HG02840 (cell line): ENCODE data around the gene RALGAPA2.

ENCODE experiments used
- ATAC-seq: cut with Tn5 transposase; IDR thresholded peaks from one replicate; pipeline ENCODE4 v1.9.1; 2021; ENCODE audit warnings: mild to moderate bottlenecking, moderate library complexity, moderate number of reproducible peaks; ENCODE audit not compliant: unreplicated experiment, low FRiP score

Gene RALGAPA2

DNA sequence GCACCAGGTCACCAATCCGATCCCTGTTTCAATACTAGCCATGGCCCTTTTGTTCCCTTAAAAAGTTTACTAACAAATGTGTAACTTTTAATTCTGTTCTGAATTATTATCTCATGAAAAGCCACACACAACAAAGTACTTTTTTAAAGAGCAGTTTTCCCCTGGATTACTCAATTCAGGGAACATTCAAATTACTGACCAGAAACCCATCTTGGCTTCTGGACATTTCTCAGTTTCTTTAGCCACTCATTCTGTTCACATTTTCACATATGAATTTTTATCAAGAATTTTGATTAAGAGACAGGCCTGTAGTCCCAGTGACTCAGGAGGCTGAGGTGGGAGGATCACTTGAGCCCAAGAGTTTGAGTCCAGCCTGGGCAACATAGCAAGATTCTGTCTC, 297.1 kb downstream of the RALGAPA2 start:
- ATAC-seq = no peak

DNA sequence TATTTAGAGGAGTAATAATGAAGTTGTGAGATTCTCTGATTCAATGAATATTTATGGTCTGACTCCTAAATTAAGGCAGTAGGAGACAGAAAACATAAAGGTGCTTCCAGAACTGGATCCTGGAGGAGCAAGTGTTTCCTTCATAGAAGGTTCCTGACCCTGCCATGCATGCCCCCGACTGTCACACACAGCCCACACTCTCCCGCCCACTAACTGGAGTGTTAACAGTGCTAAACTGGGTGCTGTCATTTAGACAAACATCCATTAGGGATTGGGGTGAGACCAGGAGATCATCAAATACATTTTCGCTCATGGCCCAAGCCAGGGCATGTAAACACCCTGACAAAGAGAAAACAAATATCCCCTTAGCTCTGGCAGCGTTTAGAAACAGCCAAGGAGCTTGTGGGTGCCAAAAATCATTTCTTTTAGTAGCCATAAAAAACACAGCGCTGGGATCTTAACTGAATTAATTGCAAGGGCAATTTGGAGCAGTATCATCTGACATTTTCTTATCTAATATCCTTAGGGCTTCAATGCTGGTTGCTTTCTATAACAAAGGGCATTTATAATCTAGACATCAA, 297.7 kb downstream of the RALGAPA2 start:
- ATAC-seq = no peak

DNA sequence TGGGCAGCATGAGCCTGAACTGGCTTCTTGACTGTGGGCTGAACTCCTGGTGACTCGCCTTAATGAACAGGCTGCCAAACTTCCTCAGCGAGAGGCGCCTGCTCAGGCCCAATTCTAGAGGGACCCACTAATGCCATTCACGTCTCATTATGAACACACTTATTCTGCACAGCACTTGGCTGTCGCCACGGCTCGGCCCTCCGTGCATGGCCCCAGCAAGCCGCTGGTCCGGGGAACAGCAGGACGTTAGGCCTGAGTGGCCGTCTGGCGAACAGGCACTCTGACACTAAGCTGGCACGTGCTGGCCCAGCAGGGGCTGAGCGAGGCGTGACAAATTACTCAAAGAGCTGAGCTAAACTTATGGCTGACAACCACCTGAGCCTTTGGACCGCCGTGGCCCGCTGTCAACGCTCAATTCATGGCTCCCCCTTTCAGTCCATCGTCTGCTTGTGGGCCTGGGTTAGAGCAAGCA, 298.6 kb downstream of the RALGAPA2 start:
- ATAC-seq = no peak

DNA sequence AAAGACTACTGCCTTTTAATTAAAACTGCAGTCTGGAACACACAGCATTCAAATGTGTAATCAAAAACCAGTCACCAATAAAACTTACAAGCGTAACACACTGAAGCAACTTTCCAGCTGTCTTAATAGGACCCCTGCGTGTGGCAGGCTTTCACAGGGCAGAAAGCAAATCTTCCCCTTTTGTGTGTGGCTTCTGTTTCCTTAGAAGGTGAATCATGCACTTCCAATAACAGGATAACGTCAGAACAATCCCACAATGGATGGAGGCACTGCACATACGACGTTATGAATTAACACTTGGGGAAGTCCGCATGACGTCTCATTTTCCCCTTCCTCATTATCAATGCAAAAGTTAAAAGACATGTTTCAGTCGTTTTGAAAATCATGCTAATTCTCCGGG, 299.7 kb downstream of the RALGAPA2 start:
- ATAC-seq = no peak

DNA sequence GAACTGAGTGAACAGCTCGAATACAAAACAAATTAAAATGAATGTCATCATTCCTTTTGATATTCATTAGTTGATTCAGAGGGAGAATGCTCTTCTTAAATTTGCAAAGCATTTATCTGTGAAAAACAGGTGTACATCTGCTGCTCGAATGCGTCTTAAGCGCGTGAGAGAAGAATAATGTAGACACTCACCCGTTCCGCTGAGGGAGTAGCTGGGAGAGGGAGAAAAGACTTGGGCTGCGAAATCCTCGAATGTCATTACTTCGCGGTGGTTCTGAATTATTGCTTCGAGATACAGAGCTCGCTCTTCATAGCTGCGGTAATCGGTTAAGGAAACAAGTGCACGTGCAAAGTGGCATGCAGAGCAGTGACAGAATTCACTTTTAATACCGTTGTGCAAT, 300.6 kb downstream of the RALGAPA2 start:
- ATAC-seq = no peak

DNA sequence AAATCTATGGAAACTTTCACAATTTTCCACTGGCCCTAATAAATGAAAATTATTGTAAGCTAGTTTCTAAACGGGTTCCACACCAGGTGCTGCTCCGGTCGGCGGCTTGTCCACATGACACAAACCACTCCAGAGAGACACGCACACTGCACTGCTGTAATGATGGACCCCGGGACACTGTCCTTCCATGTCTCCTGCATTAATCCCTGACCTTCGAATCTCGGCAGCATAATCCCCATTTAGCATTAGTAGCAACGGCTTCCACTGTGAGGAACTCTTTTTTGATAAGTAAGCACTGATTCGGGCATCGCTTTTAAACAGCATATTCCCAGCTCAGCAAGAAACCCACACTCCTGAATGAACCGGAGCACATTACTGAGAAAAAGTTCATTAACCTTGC, 301.0 kb downstream of the RALGAPA2 start:
- no peak for ATAC-seq

DNA sequence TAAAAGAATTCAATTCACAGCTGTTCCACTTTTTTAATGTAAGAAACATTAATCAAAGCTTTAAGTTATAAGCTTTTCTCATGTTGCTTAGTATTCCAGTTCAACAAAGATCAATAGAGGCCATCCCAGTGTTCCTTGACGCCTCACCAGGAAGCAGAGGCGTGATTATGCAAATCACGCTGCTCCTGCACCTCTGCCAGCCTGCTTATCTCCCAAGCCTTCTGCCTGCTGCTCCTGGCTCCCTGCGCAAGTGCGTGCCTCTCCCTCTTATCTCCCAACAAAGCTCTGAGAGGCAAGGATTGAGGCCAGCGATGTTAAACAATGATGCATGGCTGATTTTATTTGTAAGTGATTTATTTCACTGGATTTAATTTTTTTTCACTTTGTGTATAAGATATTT, 301.8 kb downstream of the RALGAPA2 start:
- no peak for ATAC-seq

DNA sequence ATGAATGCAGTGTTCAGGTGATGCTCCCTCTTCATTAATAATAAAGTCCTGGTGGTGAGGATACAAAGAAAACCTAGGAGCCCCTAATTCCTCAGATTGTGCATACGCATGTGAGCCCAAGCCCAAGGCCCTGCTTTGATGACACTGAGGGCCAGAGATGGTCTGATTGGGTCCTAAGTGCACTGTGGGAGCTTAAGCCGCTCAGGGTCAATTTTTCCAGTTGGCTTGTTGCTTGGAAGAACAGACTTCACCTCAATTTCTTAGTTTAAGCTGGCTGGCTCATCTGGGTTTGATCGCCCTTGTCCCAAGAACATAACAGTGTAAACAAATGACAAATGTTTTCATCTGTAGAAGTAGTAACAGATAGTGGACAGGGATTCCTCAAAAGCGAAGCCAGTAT, 303.1 kb downstream of the RALGAPA2 start:
- ATAC-seq = no peak

DNA sequence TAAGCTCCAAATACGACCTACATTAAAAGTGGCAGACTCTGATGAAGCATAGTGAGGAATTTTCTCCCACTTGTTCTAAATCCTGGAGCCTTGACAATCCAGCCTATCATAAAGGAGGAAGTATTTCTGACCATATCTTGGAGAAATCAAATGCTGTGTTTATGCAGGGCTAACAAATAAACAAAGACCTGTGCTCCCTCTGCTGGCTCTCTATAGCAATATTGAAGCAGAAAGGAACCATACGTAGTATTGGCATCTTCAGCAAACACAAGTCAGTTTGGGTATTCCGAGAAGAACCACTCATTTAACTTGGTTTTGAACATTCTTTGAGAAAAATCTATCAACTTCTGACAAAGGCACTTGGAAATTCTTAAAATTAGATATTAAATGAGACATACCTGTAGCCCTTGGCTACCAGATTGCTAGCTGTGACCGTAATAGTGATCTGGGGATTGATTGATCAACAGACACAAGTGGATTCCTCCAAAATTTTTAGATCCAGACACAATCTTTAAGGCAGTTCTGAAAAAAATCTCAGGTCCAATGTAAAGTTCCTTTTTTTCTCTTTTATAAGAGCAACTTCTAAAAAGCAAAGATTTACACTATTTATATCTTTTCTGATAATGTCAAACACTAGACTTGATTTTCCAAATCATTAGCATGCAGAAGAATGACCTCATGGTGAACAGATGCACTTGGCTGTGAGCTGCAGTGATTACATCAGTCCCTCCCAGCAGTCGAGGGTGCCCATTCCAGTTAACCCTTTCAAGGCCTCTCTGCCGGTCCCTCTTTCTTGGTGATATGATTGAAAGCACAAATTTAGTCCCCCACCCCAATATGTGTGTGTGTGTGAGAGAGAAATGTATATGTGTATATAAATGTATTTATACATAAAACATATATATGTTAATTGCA, 304.3 kb downstream of the RALGAPA2 start:
- ATAC-seq = no peak

DNA sequence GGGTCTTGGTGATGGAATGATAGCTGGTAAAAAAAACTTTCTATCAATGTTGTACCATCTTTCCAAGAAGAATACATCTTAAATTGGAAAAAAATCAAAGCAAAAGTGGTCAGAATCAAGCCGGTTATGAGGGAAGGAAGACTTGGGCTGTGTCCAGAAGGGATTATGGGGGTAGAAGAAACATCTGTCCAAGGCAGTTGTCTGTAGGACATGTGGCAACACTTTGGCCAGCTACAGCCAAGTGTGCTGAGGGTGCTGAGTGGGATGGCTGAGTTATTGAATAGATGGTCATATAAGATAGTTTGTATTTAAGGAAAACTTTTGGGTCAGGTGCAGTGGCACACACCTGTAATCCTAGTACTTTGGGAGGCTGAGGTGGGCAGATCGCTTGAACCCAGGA, 306.1 kb downstream of the RALGAPA2 start:
- ATAC-seq = no peak

DNA sequence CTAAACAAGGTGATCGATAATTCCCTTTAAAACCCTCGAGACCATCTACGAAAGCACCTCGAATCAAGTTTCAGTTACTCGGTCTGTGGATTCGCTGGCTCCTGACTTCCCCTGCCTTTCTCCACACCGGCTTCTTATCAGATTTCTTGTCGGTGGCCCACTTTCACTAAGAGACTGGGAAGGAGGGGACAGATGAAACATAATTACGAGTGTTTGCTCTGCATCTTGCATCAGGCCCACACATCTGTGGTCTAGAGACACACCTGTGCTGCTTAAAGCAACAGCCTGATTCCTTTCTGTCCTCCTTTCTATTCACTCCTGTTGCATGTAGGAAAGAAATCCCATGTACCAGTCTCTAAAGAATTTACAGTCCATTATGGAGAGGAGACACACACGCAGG, 306.8 kb downstream of the RALGAPA2 start:
- ATAC-seq = no peak

DNA sequence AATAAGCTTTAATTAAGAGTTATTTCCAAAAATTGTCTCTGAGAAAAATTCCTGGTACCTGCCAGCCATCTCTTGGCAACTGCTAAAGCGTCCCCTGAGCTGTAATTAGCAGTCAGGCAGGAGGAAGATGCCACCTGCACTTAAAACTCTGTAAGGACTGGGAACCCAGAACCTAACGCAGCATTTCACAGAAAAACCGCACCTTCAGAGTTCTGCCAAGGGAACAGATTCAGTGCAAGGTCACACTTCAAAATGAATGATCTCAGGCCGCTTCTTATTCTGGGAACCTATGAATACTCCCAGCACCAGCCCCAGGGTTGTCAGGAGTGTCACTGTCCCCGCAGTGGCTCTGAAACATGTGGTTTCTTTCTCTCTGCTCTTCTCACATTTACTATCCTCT, 307.8 kb downstream of the RALGAPA2 start:
- no peak for ATAC-seq

DNA sequence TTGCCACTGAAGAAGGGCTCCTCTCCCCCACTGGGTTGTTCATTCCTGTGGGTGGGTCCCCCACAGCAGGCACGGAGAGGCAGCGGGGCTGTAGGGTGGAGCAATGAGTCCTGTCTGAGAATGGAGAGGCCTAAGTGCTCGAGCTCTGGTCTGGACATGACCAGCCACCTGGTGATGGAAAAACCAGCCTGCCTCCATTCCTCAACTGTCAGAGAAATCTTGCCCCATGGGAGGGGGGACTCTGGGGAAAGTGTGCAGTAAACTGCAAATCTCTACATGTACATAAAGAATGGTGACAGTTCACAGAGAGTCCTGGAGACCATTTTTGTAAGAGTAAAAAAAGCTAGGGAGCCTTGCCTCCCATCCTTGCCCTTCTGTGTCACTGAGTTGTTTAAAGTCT, 310.5 kb downstream of the RALGAPA2 start:
- ATAC-seq = no peak

DNA sequence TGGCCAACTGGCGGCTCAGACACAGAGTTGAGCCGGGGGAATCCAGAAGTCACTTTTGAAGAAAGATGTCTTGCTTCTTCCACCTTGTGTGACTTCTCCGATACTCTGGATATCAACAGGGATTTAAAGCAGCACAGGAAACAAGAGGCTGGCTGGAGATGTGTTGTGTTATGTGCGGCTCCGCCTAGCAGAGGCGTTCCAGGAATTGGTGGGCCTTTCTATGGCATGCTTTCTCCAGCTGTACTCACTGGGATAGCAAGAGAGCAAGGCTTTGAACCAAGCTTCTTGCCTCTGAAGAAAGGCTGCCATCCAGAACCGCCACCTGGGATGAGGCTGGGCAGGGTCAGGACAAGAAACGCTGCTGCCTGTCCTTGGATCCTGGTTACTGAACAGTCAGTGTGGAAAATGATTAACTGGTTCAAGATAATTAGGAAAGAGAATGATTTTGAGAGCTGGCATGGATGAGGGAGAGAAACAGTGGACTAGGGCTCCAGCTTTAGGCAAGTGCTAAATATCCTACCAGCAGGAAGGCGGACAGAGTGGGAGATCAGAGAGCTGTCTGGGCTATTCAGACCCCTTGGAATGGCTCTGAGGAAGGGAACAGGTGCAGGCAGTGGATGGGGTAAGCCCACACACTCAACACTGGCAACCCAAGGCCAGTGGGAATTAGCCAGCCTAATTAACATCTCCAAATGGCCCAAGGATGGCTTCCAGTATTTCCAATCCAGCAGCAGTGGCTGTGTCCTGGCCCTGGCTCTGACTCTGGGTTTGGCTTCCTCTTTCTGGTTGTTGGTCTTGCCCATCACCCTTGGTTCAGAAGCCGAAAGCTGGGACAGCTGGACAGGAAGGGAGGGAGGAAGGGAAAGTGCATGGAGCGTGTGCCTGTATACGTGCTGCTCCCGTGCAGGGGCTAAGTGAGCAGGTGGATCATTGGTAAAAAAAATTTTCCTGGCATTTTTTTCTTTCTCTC, 312.6 kb downstream of the RALGAPA2 start:
- no peak for ATAC-seq

DNA sequence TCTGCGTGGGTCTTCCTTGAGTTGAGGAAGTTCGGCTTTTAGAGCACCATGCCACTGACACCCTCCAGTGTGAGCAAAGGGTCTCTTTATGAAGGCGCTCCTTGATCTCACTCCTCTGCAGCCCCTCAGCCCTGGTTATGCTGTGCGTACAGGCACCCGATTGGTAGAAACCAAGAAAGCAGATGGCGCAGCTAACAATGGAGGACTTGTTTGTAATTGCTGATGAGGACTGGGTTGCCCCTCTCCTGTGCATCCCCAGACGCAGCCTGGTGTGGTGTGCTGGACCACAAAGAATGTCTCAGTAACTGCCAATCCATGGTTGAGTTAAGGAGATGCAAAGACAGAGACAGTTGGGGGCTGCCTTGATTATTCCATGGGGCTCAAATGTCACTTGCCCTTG, 314.3 kb downstream of the RALGAPA2 start:
- ATAC-seq = no peak

DNA sequence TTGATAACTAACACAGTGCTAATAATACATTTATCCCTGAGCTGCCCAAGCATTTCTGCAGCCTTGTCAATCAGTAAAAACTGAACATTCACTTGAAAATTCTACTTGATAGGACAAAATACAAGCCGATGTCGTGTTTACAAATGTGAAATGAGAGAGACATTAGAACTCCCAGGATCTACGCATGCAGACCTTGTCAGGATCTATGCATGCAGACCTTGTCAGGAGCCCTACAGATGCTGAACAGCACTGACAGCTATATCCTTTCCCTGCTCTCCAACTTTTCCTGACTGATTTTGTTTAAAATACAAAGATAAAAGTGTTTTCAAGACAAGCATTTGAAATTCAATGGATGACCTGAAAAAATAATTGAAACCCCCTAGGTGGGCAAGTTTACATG, 315.6 kb downstream of the RALGAPA2 start:
- no peak for ATAC-seq

DNA sequence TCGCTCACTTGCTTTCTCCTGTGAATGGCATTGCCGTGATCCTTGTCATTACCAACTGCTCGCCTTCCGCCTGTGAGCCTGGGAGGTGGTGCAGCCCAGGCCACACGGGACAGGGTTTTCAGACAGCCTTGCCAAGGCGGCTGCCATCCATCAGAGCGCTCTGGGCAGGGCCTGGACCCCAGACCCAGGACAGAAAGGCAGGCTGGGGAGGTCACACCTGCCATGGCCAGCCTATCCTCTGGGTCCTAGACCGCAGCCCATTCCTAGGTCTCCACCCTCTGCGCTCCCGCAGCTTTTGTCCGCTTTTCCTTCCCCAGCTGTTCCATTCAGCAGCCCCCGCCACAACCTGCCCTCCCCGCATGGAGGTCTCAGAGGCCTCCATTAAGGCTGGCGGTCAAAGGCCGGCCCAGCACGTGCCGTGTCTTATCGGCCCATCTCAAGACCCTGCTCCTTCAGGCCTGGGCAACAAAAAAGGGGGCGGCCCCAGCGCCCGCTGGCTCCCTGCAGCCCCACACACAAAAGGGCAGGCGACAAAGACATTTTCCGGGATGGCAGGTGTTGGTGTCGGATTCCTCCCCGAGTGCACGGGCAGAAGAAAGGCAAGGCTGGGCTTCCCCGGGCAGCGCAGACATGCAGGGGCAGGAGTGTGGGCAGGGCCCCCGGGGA, 316.4 kb downstream of the RALGAPA2 start:
- no peak for ATAC-seq

DNA sequence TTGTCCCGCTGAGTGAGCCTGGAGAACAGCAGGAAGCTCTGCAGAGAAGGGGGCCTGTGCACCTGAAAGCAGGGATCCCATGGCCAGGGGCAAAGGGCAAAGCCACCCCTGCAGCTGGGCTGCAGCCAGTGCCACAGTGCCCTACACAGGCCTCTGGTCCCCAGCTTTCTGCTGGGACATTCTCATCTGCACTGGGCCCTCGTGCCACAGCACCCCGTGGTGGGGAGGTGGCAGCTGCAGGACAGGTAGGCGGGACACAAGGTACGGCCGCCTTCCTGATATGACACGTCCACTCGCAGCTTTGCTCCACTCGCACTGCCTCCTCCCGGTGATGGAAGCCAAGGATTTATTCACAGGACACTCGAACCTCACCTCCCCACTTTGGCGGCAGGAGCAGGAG, 317.4 kb downstream of the RALGAPA2 start:
- ATAC-seq = no peak

DNA sequence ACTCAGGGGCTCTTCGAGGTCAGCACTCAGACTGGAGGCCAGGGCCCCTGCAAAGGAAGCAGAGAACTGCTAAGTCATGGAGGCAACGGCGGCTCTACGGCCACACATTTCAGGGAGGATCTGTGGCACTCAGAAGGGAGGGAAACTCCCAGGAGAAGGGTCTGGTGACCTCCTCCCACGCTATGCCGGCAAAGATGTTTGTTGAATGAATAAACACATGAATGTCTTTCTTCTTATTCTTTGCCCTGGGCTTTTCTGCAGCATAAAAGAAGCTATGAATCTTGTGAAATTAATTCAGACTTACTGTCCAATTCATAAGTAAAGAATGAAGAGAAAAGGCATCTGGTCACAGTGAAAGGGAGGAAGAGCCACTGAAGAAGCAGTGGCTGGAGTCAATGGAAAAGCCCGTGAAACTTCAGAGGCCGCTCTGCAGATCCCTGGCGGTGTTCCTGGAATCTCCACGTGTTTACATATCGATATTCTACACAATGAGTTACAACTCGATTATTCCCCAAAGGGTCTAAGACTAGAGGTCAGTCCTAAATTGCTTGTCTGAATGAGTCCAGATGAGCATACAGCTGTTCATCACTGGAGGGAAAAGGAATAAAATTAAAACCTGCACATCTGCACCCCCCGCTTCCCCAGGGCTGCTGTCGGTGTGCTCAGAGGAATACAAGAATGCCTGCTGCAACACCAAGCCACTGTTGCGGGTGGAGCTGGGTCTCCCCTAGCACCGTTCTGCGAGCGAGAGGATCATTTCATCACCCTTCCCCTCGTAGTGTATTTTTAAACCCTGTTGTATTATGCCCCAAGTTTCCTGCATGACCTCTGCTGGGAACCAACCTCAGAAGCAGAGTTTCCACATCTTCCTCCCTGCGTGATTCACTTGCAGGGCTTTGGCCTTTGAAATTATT, 319.0 kb downstream of the RALGAPA2 start:
- no peak for ATAC-seq
